Stomach (tissue), 4 donors: ENCODE measurements around the gene SAP130.

Experiments used
- POLR2A ChIP-seq, 4 donors: fragments of 450-650 bp; IDR thresholded peaks; one replicate each; pipeline ENCODE4 v1.6.1; 2016; ENCODE audit warnings: antibody characterized with exemption in 4 of 4, control low read depth in 2 of 4, mild to moderate bottlenecking in 1 of 4, moderate library complexity in 1 of 4
- TF ChIP-seq, protein P1 (sequence below), 7 experiments: fragments of 450-650 bp in 4 of 7; fragments of 200-600 bp in 3 of 7; sonication (generic) in 3 of 7; IDR thresholded peaks; one replicate each; pipeline ENCODE4 v1.5.1; 2016 to 2019; ENCODE audit warnings: antibody characterized with exemption in 7 of 7, control low read depth in 2 of 7, mild to moderate bottlenecking in 1 of 7

DNA sequence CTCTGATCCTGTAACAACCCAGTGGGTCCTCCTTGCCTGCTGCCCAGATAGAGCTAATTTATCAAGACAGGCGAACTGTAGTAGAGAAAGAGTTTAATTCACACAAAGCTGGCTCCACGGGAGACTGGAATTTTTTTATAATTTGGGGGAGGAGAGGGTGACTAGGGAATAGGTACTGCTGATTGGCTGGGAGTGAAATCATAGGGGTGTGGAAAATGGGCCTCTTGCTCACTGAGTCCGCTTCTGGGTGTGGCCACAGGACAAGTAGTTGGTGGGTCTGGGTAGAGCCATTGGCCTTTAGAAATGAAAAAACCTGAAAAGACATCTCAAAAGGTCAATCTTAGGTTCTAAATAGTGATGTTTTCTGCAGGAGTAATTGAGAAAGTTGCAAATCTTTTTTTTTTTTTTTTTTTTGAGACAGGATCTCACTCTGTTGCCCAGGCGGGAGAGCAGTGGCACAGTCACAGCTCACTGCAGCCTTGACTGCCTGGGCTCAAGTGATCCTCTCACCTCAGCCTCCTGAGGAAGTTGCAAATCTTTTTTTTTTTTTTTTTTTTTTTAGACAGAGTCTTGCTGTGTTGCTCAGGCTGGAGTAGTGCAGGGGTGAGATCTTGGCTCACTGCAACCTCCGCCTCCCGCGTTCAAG, 48.7 kb upstream of the SAP130 start:
- TF ChIP-seq POLR2A (IDR thresholded peaks at IDR 0.05) = no peak
- TF ChIP-seq, protein P1, sequence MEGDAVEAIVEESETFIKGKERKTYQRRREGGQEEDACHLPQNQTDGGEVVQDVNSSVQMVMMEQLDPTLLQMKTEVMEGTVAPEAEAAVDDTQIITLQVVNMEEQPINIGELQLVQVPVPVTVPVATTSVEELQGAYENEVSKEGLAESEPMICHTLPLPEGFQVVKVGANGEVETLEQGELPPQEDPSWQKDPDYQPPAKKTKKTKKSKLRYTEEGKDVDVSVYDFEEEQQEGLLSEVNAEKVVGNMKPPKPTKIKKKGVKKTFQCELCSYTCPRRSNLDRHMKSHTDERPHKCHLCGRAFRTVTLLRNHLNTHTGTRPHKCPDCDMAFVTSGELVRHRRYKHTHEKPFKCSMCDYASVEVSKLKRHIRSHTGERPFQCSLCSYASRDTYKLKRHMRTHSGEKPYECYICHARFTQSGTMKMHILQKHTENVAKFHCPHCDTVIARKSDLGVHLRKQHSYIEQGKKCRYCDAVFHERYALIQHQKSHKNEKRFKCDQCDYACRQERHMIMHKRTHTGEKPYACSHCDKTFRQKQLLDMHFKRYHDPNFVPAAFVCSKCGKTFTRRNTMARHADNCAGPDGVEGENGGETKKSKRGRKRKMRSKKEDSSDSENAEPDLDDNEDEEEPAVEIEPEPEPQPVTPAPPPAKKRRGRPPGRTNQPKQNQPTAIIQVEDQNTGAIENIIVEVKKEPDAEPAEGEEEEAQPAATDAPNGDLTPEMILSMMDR (IDR thresholded peaks at IDR 0.05) = no peak
